Cortex of kidney (tissue), 1 donor: ENCODE measurements around the gene TP53I13.
"Not testable (repeated sequence)": the region's sequence is repeated elsewhere in the genome, so short reads cannot be mapped to it uniquely, and the experiment has no call there.

ENCODE experiments used
- DNase-seq: peaks from one replicate; lab custom pipeline; 2025; lab: John Stamatoyannopoulos, UW

Gene TP53I13

DNA sequence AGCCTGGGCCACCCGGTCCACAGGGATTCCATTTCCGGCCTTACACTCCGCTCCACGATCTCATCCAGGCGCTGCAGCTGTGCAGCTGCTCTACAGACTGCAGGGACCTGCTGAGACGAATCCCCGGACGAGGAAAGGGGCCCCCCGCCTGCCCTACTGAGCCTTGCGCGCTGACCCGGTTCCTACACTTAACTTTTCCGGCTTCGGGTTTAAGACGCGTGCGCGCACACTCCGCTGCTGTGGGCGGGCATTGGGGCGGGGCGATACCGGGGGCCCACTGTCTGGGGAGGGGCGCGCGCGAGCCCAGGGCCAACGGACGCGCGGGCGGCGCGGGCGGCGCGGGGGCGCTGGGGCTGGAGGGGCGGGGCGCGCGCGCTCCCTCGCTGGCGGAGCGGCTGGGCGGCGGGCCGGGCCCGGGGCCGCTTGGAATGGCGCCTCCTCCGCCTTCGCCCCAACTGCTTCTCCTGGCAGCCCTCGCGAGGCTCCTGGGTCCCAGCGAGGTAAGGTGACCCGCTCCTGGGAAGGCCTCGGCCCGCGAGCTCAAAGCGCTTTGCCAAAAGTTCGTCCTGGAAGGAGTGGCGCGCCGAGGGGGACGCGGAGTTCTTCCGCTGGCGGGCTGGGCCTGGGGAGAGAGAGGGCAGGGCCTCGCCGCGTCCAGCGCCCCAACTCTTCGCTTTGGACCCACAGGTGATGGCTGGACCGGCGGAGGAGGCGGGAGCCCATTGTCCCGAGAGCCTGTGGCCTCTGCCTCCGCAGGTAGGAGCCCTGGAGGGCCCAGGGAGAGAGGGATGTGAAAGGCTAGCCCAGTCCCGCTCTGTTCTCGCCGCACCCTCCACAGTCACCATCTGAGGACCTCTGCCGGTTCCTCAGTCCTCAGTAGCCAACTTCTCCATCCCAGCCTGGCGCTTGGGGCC, at the start of gene TP53I13:
Gene TP53I13, plus strand, starts transcription at position 371 of the 914 bp plus-strand sequence. Its CDS starts 58 bp downstream, at position 429.
- DNase-seq: no peak

DNA sequence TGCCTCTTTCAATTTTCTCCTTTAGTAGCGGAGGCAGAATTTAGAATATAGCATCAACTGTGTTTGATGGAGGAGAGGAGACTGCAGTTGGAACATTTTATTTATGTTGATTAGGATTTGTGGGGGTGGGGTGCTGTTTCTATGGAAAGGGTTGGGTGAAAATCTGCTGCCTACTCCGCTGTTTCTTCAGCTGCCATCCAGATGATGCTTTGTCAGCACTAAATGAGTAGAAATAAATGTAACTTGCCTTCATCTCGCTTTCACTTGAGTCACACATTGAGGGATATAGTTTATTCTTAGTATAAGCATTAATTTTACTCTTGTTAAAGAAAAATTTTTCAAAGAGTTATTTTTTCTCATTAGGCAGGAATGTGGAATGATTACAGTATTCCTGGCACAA, 43.8 kb upstream of the TP53I13 start:
- no peak for DNase-seq

DNA sequence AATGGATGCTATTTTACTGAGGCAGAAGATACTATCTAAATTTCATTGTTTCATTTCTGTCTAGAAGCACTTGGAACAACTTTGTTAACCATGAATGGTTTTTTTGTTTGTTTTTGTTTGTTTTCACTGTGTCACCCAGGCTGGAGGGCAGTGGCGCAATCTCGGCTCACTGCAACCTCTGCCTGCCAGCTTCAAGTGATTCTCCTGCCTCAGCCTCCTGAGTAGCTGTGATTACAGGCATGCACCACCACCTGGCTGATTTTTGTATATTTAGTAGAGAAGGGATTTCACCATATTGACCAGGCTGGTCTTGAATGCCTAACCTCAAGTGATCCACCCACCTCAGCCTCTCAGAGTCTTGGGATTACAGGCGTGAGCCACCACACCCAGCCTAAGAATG, 42.2 kb upstream of the TP53I13 start:
- DNase-seq: no peak

DNA sequence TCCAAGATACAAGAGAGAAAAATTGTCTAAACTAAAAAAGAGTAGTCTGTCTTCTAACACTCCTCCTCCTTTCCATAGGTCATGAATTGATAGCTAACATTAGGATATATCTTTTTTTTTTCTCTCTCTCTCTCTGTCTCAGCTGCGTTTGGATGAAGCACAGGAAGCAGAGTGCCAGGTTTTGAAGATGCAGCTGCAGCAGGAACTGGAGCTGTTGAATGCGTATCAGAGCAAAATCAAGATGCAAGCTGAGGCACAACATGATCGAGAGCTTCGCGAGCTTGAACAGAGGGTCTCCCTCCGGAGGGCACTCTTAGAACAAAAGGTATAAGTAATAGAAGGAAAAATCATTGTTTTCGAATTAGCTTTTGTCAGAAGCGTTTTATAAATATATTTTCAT, 34.5 kb upstream of the TP53I13 start:
- no peak for DNase-seq

DNA sequence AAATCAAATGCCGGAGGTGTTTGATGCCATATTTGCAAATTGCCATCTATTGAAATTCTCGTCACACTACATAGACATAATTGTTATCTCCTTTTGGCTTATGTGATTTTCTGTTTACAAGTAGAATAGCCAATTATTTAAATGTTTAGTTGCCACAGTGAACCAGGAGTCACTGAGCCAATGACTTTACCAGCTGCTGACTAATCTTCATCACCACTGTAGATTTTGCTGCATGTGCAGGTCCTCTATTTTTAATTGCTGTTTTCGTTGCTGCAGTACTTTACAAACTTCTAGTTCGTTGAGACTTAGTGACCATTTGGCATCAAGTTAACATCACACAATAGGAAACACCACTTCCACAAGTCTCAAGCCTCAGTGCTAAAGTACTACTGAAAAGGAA, 24.4 kb upstream of the TP53I13 start:
- no peak for DNase-seq

DNA sequence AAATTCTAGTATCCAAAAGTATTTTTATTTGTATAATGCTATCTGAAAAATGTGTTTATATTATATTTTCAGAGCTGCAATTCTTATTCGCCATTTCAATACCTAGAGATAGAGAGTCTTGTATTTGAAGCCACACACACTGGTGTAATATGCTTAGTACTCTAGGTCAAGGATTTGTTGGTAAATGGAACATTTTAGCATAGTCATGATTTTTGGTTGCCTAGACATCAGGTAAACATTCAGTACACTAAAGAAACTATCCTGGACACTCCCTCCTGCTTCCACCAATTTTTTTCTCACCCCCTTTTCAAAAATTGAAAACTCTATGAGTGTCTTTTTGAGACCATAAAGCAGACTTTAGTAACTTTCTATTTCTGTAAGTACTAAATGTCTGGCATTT, 22.4 kb upstream of the TP53I13 start:
- DNase-seq: no peak

- DNase-seq: no peak
These were observed 21.7 kb upstream of the TP53I13 start for GRCh38 chr17:29546830-29547229.

DNA sequence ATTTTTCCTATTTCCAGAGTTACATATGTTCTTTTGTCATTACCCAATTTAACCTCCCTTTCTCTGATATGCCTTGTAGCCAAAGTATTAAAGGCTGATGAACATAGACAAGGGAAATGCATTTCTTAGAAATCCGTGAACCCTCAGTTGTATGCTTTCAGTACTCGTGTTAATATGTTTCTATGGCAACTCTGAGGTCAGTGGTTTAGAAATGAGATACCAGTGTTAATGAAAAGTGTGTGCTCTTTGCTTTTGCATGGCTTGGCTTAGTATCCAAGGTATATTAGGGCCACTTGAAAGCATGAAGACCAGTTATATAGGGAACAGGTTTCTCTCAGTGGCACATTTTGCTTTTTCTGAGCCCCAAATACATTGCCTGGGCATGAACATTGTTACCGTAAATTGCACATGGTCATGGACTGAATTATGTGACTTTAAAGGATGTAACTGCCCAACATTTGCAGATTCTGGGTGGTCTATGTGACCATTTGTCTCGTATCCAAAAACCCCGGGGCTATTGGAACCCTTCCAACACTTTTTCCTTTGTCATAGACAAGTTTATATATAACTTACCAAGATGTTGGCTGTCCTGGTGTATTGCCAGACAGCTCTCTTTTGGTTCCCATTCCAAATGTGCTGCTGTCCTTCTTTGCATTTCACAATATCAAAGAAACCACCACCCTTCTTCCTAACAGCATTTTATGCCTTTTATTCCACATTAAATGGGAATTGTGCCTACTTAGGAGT, 19.2 kb upstream of the TP53I13 start:
- no peak for DNase-seq

- no peak for DNase-seq
These were observed 12.7 kb upstream of the TP53I13 start for GRCh38 chr17:29555840-29556239.

DNA sequence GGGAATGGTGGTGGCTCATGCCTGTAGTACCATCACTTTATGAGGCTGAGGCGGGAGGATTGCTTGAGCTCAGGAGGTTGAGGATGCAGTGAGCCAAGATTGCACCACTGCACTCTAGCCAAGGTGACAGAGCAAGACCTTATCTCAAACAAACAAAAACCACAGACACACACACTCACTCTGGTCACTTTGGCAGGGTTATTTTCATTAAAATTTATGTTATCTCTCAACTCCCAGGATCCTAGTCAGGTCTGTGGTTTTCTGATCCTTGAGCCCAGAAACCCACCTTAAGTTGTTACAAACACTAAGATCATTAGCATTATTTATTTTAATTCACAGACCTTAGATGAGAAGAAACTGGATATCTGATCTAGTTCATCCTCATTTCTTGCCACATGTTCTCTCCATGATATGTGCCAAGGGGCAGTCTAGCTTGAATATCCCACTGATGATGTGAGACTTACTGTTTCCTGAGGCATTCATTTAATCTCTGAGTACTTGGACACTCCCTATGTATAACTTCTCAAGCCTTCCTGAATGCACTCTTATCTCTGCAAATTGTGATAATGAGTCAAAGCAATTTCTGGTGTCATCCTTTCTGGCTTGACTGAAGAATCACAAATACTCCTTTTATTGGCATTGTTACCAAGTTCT, 11.3 kb upstream of the TP53I13 start:
- no peak for DNase-seq

- DNase-seq: no peak
These were observed 10.8 kb upstream of the TP53I13 start for GRCh38 chr17:29557739-29558116.

DNA sequence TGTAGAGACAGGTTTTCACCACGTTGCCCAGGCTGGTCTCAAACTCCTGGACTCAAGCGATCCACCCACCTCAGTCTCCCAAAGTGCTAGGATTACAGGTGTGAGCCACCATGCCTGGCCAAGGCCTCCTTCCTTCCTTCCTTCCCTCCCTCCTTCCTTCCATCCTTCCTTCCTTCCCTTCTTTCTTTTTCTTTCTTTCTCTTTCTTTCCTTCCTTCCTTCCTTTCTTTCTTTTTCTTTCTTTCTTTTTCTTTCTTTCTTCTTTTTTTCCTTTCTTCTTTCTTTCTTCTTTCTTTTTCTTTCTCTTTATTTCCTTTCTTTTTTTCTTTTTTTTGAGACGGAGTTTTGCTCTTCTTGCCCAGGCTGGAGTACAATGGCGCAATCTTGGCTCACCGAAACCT, 10.4 kb upstream of the TP53I13 start:
- not testable (repeated sequence) for DNase-seq

DNA sequence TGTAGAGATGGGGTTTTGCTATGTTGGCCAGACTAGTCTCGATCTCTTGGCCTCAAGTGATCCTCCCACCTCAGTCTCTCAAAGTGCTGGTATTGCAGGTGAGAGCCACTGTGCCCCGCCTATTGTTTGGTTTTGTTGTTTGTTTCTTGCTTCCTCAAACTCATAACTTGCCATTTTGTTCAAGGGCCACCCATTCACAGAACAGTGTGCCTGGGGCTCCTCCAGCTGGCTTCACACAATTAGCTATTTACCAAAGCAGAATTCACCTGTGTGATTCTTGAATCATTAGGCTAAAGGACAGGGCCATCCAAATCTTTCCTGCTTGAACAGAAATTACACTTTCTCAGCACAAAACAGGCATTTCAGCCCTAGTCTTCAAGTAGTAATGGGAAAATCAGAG, 8.9 kb upstream of the TP53I13 start:
- no peak for DNase-seq

DNA sequence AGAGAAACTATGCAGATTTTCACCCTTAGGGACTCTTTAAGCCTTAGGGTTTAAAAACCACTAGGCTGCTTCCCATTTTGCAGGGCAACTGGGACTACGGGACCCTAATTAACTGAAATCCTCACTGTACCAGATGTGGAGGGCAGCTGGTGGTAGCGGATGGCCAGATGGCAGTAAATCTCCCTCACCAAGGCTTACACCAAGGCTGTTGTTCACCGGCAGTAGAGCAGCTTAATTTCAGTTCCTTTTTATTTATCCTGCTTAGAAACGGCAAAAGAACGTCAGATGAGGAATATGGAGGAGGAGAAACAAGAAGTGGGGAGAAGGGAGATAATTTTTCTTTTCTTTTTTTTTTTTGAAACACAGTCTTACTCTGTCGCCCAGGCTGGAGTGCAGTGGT, 8.2 kb upstream of the TP53I13 start:
- no peak for DNase-seq

- DNase-seq: no peak
These were observed 6.7 kb upstream of the TP53I13 start for GRCh38 chr17:29561554-29562517.

DNA sequence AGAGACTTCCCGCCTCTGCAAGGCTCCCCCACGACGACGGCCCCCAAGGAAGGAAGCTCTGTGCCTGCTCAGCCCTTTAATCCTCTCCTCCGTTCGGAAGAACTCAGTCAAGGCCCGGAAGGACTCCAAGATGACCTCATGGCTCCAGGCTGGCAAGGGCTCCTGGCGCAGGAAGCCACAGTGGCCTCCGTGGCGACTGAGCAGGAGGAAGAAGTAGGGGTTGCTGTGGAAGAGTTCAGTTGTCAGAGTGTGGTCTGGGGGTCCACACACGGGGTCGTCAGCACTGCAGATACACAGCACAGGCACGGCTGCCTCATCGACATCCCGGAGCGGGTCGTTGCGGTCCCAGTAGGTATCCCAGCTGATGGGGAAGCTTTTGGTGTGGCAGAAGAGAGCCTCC, 5.9 kb upstream of the TP53I13 start:
- DNase-seq: no peak

DNA sequence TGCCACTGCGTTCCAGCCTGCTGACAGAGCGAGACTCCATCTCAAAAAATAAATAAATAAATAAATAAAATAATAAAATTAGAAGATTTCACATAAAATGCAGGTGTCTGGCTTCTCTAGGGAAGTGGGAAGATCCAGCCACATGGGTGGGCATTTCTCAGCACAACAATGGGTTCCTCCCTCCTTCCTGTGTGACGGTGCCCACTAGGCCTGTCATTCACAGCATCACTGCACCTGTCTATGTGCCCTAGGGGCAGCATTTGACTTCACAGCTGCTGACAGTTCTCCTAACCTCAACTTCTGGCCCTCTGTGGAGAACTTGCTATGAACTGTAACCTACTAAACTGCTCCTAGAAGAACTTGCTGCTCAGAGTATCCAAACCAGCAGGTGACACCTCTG, 4.7 kb upstream of the TP53I13 start:
- no peak for DNase-seq

DNA sequence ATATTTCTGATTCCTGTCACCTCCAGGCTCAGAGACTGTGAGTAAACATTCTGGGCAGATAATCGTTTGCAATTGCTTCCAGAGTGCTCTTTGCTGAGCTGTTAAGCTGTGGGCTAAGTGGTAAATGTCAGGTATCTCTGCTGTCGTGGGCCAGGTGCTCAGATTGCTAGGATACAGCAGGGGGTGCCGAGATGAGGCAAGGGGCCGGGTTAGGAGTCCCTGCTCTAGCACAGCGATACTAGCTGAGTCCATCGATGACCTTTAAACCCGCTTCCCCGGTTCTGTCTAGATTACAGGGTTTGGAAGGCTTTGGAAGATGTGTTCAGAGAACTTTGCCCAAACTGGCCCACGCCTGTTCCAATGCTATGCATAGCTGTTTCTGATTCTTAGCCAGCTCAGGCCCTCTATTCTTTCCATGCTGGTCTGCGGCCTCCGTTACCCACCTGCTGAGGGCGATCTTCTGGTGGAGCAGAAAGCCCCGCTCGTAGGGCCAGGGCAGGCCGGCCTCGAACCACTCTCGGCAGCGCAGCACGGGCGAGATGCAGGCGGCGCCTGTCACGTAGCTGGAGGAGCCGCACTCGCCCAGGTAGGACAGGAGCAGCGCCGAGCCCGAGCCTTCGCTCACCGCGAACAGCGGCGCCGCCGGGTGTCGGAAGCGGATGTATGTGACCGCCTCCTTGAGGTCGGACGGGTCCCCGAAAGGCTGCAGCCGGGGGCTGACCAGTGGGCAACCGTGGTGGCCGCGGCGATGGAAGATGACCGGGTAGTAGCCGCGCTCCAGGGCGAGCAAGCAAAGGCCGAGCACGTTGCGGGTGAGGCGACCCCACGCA, 2.6 kb upstream of the TP53I13 start:
- no peak for DNase-seq

GRCh38 chr17:29566473-29567303, 1.8 kb upstream of the TP53I13 start, which contains the start of gene ABHD15:
Gene ABHD15, minus strand, starts transcription at chr17:29567037. Its CDS starts 71 bp downstream, at chr17:29566966.
- no peak for DNase-seq

GRCh38 chr17:29567304-29567553, 1.3 kb upstream of the TP53I13 start:
- DNase-seq: no peak
